Mammary epithelial cell (primary cell): ENCODE measurements around the gene AUTS2.

Experiments used
- CTCF ChIP-seq, 2 donors: IDR thresholded peaks in 1 of 2; conservative IDR thresholded peaks in 1 of 2; 2 replicates each; pipeline ENCODE4 v1.5.1; 2011 to 2012; ENCODE audit warnings: inconsistent platforms in 2 of 2, low read length in 2 of 2, mild to moderate bottlenecking in 2 of 2, control low read depth in 1 of 2, low read depth in 1 of 2; ENCODE audit not compliant: insufficient read depth in 1 of 2; ENCODE audit errors: extremely low read depth in 1 of 2
- EZH2 ChIP-seq: IDR thresholded peaks from 2 replicates; pipeline ENCODE4 v1.6.1; 2012; ENCODE audit warnings: low read length, inconsistent platforms, borderline replicate concordance

- TF ChIP-seq EZH2 (no peak), CTCF (conservative IDR thresholded peaks at IDR 0.05 in 1 of 2, IDR thresholded peaks at IDR 0.05 in 1 of 2; ENCODE audit: extremely low read depth in 1 of 2, insufficient read depth in 1 of 2, low read depth in 1 of 2, low read length in 2 of 2) (peak; percentile 86 to 93)
These were observed 1100.1 kb downstream of the AUTS2 start for GRCh38 chr7:70698219-70698832.
